Measurements from ENCODE around the gene FANCL.

- TF ChIP-seq CTCF (IDR thresholded peaks at IDR 0.05) = no peak
- no peak for TF ChIP-seq POLR2A (IDR thresholded peaks at IDR 0.05)
Measured at GRCh38 chr2:58203018-58203417, 38.1 kb downstream of the FANCL start.

Data from testis (tissue), 2 donors.